Suprapubic skin (tissue), 4 donors: ENCODE data around the gene NOD1. TPM values are rescaled to one million over a fixed set of nuclear protein-coding genes. Genes with fewer than 3 reads are reported as not detected.
"Not testable (repeated sequence)": the region's sequence is repeated elsewhere in the genome, so short reads cannot be mapped to it uniquely, and the experiment has no call there.

ENCODE experiments used
- DNase-seq, 2 donors: peaks; one replicate each; pipeline ENCODE4 v3.0.0-alpha.2; 2019; ENCODE audit warnings: low spot score in 2 of 2
- H3K27ac ChIP-seq: fragments of 200-600 bp; sonication (generic); one replicate; pipeline ENCODE4 v1.5.1; 2019
- H3K27me3 ChIP-seq: fragments of 200-600 bp; sonication (generic); one replicate; pipeline ENCODE4 v1.5.1; 2019
- H3K36me3 ChIP-seq: fragments of 200-600 bp; sonication (generic); one replicate; pipeline ENCODE4 v1.5.1; 2019
- H3K4me1 ChIP-seq: fragments of 200-600 bp; sonication (generic); one replicate; pipeline ENCODE4 v1.5.1; 2019
- H3K4me3 ChIP-seq: fragments of 200-600 bp; sonication (generic); one replicate; pipeline ENCODE4 v1.5.1; 2019; ENCODE audit warnings: mild to moderate bottlenecking
- H3K9me3 ChIP-seq: fragments of 200-600 bp; sonication (generic); one replicate; pipeline ENCODE4 v1.5.1; 2019
- CTCF ChIP-seq, 2 donors: fragments of 200-600 bp in 1 of 2; fragments of 450-650 bp in 1 of 2; sonication (generic) in 1 of 2; IDR thresholded peaks; one replicate each; pipeline ENCODE4 v1.5.1; 2016 to 2019; ENCODE audit warnings: antibody characterized with exemption in 2 of 2, mild to moderate bottlenecking in 1 of 2, moderate library complexity in 1 of 2
- EP300 ChIP-seq: sonication (generic); formaldehyde crosslinking; IDR thresholded peaks from one replicate; pipeline ENCODE4 v1.6.1; 2017; ENCODE audit warnings: antibody characterized with exemption
- POLR2A ChIP-seq, 2 donors: fragments of 450-650 bp; IDR thresholded peaks; one replicate each; pipeline ENCODE4 v1.6.1; 2017; ENCODE audit warnings: antibody characterized with exemption in 2 of 2, mild to moderate bottlenecking in 2 of 2, moderate library complexity in 2 of 2
- POLR2AphosphoS5 ChIP-seq, 3 donors: sonication (generic); formaldehyde crosslinking; IDR thresholded peaks; one replicate each; pipeline ENCODE4 v1.6.1; 2017; ENCODE audit warnings: antibody characterized with exemption in 3 of 3
- WGBS: methylation state at CpG from one replicate; pipeline ENCODE4 v1.1.5; 2018; 5-methylcytosine and 5-hydroxymethylcytosine counted together
- total RNA-seq, 4 donors: library from RNA; depleted of rRNA; stranded (reverse); fragments of >200 nt; gene quantifications; one replicate each; pipeline ENCODE4 v1.1.0, GENCODE V29; 2016

NOD1 gene
- total RNA-seq, 4 donors from 2014 or later = 9.2 to 22.8 (median 13.4) TPM

- TF ChIP-seq CTCF (IDR thresholded peaks at IDR 0.05) = peak; percentile 62 to 76
- no peak for TF ChIP-seq EP300
- no peaks in the 10 kb centered on the region for H3K9me3 ChIP-seq
- H3K4me1 ChIP-seq = peaks cover 25% of the 10 kb centered on the region
- H3K36me3 ChIP-seq = no peaks in the 10 kb centered on the region
- H3K27me3 ChIP-seq = no peaks in the 10 kb centered on the region
- peak overlapping the region; percentile 58 for H3K27ac ChIP-seq
- no peak for DNase-seq
- 71% methylated on average over 4 of the region's 4 CpGs for WGBS
- no peak overlapping the region for H3K4me3 ChIP-seq
These were observed 31.8 kb upstream of the NOD1 start for GRCh38 chr7:30510124-30511075.

- not testable (repeated sequence) for H3K9me3 ChIP-seq, H3K4me3 ChIP-seq, DNase-seq, H3K36me3 ChIP-seq, H3K27me3 ChIP-seq
- 40% methylated on average over 9 of the region's 9 CpGs for WGBS
- peaks cover 28% of the 10 kb centered on the region for H3K4me1 ChIP-seq
- peak overlapping the region; percentile 58 for H3K27ac ChIP-seq
These were observed 30.7 kb upstream of the NOD1 start for GRCh38 chr7:30509171-30509857.

- not testable (repeated sequence) for H3K36me3 ChIP-seq, H3K27ac ChIP-seq, H3K4me3 ChIP-seq, H3K9me3 ChIP-seq, H3K27me3 ChIP-seq, DNase-seq
- H3K4me1 ChIP-seq = peaks cover 47% of the 10 kb centered on the region
- 97% methylated on average over 9 of the region's 9 CpGs for WGBS
These were observed 28.8 kb upstream of the NOD1 start for GRCh38 chr7:30507346-30507900.

GRCh38 chr7:30505174-30505697, 26.7 kb upstream of the NOD1 start:
- WGBS = 24% methylated on average over 4 of the region's 19 CpGs
- no peak for TF ChIP-seq EP300
- no peak for TF ChIP-seq POLR2AphosphoS5 (IDR thresholded peaks at IDR 0.05)
- TF ChIP-seq CTCF (IDR thresholded peaks at IDR 0.05) = no peak
- no peak for TF ChIP-seq POLR2A (IDR thresholded peaks at IDR 0.05)
- no peak for DNase-seq

GRCh38 chr7:30504301-30505173, 26.0 kb upstream of the NOD1 start, which contains the start of gene GGCT:
Gene GGCT (minus strand): TSS chr7:30504829. CDS start chr7:30504709, 120 bp downstream.
- H3K27ac ChIP-seq = peak within 1 kb of the TSS; percentile 85
- no peaks in the 10 kb centered on the region for H3K9me3 ChIP-seq
- peak; percentile 99 to 100 for DNase-seq
- no peak for TF ChIP-seq EP300
- peak in 1 of 2 donors; percentile 60 for TF ChIP-seq POLR2A (IDR thresholded peaks at IDR 0.05)
- TF ChIP-seq POLR2AphosphoS5 (IDR thresholded peaks at IDR 0.05) = peak in 2 of 3 donors; percentile 35 to 60
- no peak for TF ChIP-seq CTCF (IDR thresholded peaks at IDR 0.05)
- no peaks in the 10 kb centered on the region for H3K36me3 ChIP-seq
- no peaks in the 10 kb centered on the region for H3K27me3 ChIP-seq
- WGBS = 0% methylated on average over 27 of the region's 64 CpGs
- H3K4me1 ChIP-seq = peaks cover 45% of the 10 kb centered on the region
- peak within 1 kb of the TSS; percentile 97 for H3K4me3 ChIP-seq

More at GRCh38 chr7:30505174-30505697, 26.7 kb upstream of the NOD1 start:
- no peaks in the 10 kb centered on the region for H3K27me3 ChIP-seq
- H3K27ac ChIP-seq = peak overlapping the region; percentile 85
- H3K9me3 ChIP-seq = no peaks in the 10 kb centered on the region
- H3K4me1 ChIP-seq = peaks cover 51% of the 10 kb centered on the region
- no peaks in the 10 kb centered on the region for H3K36me3 ChIP-seq
- H3K4me3 ChIP-seq = peak overlapping the region; percentile 97
